DND-41 (cell line): Measurements from ENCODE around the gene SIRT4.

Experiments used
- EZH2 ChIP-seq: IDR thresholded peaks from 3 replicates; pipeline ENCODE4 v1.6.1; 2012; ENCODE audit warnings: borderline replicate concordance, low read depth, mild to moderate bottlenecking, moderate library complexity, low read length, inconsistent platforms; ENCODE audit not compliant: severe bottlenecking
- TF ChIP-seq, protein P1 (sequence below): IDR thresholded peaks from 2 replicates; pipeline ENCODE4 v1.5.1; 2012; ENCODE audit warnings: borderline replicate concordance, low read length, moderate library complexity, mild to moderate bottlenecking; ENCODE audit not compliant: poor library complexity, severe bottlenecking; ENCODE audit errors: extremely low read depth

DNA sequence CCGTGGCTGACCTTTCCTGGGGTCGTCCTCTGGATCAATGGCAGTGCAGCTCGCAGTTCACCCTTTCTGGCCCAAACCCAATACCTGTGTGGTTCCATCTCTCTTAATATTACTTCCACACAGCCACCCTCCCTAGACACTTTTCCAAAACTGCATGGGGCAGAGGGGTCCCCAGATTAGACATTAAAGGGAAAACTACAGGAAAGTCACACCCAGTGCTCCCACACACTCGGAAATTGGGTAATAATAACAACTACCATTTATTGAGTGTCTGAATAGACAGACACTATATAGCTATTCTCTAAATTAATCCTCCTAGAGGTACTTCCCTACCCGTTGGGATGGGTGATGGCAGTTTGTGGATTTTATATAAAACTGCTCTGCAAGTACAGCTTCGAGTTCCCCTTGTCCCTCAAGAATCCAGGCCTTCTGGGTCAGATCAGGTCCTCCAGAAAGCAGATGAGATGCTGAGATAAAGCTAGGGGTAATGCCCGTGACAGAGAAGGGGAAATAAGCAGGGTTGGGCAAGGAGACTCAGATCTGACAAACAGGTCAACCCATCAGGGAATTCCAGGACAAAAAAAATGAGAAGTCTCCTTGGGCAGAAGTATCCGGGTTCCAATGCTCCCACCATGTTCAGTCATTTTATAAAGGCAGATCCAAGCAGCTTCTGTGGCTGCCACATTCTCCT, 35.8 kb upstream of the SIRT4 start:
- TF ChIP-seq, protein P1, sequence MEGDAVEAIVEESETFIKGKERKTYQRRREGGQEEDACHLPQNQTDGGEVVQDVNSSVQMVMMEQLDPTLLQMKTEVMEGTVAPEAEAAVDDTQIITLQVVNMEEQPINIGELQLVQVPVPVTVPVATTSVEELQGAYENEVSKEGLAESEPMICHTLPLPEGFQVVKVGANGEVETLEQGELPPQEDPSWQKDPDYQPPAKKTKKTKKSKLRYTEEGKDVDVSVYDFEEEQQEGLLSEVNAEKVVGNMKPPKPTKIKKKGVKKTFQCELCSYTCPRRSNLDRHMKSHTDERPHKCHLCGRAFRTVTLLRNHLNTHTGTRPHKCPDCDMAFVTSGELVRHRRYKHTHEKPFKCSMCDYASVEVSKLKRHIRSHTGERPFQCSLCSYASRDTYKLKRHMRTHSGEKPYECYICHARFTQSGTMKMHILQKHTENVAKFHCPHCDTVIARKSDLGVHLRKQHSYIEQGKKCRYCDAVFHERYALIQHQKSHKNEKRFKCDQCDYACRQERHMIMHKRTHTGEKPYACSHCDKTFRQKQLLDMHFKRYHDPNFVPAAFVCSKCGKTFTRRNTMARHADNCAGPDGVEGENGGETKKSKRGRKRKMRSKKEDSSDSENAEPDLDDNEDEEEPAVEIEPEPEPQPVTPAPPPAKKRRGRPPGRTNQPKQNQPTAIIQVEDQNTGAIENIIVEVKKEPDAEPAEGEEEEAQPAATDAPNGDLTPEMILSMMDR: no peak
- no peak for TF ChIP-seq EZH2
